HG02678 (cell line): ENCODE data around the gene STX1B.
A peak's percentile ranks its signal among the peaks of the same experiment; 100 is the strongest.
"Not testable (repeated sequence)": the region's sequence is repeated elsewhere in the genome, so short reads cannot be mapped to it uniquely, and the experiment has no call there.

Source experiments
- ATAC-seq: cut with Tn5 transposase; IDR thresholded peaks from one replicate; pipeline ENCODE4 v1.9.1; 2021; ENCODE audit warnings: mild to moderate bottlenecking, moderate library complexity; ENCODE audit not compliant: unreplicated experiment

Gene STX1B

DNA sequence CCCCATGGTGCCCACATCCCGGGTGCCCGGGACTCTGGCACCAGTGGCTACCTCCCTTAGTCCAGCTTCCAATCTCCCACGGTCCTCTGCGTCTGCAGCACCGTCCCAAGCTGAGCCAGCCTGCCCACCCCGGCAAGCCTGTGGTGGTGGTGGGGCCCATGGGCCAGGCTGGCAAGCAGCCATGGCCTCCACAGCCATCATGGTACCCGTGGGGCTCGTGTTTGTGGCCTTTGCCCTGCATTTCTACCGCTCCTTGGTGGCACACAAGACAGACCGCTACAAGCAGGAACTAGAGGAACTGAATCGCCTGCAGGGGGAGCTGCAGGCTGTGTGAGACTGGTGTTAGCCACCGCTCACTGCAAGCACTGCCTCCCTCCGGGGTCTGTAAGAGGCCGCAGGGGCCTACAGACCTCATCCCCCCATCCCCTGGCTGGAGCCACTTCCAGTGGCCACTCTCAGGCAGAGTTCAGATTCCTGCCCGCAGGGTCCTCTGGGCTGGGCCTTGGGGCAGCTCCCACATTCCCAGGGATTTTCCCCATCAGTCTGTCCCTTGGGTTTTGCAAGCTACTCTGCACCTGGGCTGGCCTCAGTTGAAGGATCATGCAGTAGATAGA lies 56.8 kb downstream of the STX1B start:
- no peak for ATAC-seq

DNA sequence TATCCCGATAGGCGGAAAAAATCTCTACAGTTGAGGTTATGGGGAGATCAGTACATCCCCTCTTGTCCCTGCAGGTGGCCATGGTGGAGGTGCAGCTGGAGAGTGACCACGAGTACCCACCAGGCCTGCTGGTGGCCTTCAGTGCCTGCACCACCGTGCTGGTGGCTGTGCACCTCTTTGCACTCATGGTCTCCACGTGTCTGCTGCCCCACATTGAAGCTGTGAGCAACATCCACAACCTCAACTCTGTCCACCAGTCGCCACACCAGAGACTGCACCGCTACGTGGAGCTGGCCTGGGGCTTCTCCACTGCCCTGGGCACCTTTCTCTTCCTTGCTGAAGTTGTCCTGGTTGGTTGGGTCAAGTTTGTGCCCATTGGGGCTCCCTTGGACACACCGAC lies 57.3 kb downstream of the STX1B start:
- no peak for ATAC-seq

DNA sequence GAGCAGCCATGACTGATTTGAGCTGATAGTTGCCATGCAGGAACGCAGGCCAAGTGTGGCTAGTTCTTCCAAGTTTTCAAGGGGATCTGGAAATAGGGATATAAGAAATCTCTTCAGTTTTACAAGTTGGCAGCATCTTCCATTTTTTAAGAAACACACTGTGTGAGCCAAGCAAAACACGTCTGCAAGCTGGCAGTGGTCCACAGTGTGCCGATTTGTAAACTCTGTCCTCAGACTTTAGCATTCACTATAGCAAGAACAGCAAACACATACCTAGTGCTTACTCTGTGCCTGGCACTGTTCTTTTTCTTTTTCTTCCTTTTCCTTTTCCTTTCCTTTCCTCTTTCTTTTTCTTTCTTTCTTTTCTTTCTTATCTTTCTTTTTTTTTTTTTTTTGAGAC lies 58.7 kb downstream of the STX1B start:
- no peak for ATAC-seq

GRCh38 chr16:30951193-30951592 lies 59.2 kb downstream of the STX1B start:
- no peak for ATAC-seq

DNA sequence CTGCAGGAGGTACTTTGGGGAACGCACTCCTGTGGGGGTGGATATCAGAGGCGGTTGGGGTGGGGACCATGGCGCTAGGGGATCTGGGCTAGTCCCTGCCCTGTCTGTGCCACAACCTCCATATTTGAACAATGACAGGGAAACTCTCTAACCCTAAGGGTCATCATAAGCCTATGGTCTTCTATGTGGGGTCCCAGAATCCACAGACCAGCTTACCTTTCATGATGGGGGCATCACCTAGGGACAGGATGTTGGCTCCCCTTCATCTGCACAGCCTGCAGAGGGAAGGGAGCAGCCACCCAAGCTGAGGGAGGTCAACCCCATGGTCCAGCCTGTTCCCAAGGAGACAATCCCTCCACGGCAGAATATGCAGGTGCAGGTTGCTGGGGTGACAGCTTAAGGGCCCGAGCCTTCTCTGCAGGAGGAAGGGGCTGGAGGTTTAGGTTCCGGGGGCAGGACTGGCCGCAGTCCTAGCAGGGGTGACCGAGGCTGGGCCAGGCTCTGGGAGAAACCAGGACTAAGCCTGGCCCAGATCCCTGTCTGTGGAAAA lies 59.8 kb downstream of the STX1B start:
- no peak for ATAC-seq

GRCh38 chr16:30949650-30950515 lies 60.6 kb downstream of the STX1B start:
- ATAC-seq, result peak; percentile 46

DNA sequence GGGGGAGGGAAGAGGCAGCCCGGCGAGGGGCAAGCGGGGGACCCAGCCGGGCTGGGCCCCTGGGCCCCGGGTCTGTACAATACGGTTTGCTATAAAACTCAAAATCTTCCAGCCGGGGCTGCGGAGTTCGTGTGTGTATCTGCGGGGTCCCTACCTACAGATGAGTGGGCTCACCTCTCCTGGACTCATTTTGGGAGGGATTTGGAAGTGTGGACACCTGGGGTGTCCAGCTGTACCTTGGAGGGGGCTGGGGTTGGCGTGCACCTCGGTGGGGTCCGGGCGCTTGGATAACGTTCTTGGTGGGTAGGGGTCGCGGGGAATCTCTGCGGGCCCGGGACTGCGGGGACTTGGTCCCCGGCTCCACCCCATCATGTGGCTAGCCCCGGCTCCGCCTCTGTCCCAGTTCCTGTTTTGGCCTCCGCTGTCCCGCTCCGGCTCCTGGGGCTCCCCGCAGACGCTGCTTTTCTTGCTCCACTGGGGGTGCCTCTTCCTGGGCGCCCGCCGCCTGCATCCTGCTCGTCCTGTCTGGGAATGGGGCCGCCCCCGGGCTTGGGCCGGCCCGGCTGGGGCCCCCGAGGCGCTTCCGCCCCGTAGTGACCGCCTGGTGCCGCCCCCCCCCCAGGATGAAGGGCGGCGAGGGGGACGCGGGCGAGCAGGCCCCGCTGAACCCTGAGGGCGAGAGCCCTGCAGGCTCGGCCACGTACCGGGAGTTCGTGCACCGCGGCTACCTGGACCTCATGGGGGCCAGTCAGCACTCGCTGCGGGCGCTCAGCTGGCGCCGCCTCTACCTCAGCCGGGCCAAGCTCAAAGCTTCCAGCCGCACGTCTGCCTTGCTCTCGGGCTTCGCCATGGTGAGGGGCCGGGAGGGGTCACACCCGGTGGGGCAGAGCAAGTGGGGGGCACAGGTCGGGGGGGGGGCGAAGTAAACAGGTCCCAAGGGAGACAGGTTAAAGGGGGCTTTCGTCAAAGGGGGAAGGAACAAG lies 61.5 kb downstream of the STX1B start, which contains the start of gene ORAI3:
ORAI3 (plus strand) TSS at position 402 of the 983 bp plus-strand sequence; CDS start at position 624, 222 bp downstream.
- peak; percentile 69 for ATAC-seq

DNA sequence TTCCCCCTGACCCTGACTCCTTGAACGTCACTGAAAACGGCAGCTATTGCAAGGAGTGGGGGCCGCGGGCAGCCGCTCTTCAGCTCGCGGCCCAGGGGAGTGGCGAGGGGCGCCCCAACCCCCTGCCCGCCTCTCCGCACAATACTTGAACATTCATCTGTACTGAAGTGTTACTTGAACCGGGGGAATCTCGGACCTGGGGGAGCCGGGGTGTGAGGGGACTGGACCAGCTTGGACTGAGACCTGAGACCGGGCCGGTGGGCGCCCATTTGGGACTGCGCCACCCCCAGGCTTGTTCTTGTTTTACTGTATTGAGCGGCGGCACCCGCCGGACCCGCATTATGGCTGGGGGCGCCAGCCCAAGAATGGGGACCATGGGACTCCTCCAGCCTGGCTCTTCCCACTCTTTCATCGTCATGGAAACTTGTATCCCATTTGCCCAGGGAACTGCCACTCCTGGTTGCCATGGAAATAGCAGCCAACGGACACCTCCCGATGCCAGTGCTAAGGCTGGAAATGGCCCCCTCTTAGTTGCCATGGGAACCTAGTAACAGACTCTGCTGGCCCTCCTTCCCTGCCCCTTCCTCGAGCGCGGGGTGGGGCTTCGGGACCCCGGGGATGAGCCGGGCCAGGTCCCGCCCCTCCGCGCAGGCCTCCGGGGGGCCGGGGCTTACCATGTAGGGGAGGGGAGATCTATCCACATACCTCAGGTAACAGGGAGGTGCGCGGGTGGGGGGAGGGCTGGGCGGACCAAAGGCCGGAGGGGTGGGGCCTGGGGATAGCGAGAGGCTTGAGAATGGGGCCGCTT lies 62.4 kb downstream of the STX1B start:
- no peak for ATAC-seq

- no peak for ATAC-seq
These were observed 62.9 kb downstream of the STX1B start for GRCh38 chr16:30947541-30947858.

DNA sequence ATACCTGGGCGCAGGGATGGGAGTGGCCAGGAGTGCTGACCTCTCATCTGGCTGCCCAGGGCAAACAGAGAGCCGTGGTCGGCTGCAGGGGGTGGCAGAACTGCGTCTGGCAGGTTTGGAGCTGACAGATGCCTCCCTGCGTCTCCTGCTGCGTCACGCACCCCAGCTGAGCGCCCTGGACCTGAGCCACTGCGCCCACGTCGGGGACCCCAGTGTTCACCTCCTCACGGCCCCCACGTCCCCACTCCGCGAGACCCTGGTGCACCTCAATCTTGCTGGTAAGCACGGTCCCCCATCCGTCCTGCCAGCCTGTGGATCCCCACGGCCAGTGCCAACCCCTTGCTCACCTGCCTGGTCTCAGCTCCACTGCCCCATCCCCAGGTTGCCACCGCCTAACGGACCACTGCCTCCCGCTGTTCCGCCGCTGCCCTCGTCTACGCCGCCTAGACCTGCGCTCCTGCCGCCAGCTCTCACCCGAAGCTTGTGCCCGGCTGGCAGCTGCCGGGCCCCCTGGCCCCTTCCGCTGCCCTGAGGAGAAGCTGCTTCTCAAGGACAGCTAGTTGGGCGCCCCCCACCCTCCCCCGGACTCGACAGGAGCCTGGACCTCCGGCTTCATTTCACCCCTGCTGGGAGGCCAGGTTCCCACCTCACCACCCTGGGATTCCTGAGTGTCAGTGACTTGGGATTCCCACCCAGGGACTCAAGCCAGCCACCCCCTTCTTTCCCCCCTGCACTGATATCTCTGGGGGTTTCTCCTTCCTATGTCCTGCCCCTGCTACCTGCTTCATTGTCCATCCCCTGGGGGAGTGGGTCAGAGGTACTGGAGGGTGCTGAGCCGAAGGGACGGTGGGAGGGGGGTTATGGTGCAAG lies 63.5 kb downstream of the STX1B start:
- no peak for ATAC-seq

- ATAC-seq, result no peak
These were observed 66.1 kb downstream of the STX1B start for GRCh38 chr16:30944352-30944751.

GRCh38 chr16:30942426-30942806 lies 68.0 kb downstream of the STX1B start:
- ATAC-seq, result no peak

- ATAC-seq, result peak; percentile 93
These were observed 68.6 kb downstream of the STX1B start for GRCh38 chr16:30941600-30942425.

DNA sequence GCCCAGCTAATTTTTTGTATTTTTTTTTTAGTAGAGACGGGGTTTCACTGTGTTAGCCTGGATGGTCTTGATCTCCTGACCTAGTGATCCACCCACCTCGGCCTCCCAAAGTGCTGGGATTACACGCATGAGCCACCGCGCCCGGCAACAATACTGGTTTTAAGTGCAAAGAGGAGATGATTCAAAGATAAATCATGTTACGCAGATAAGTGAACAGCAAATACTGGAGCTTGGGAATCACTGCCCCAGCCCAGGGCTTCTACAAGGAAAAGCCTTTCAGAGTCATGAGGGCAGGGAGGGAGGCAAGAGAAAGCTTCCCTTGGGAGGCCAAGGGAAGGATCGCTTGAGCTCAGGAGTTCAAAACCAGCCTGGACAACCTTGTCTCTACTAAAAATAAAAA lies 70.9 kb downstream of the STX1B start:
- not testable (repeated sequence) for ATAC-seq
